H1 (cell line): ENCODE data around the gene EIF4ENIF1. TPM values are rescaled to one million over a fixed set of nuclear protein-coding genes. Genes with fewer than 3 reads are reported as not detected.
"Not testable (repeated sequence)": the region's sequence is repeated elsewhere in the genome, so short reads cannot be mapped to it uniquely, and the experiment has no call there.

Experiments
- CTCF ChIA-PET: fragments of 300-600 bp; sonication (Branson Sonifier 250); formaldehyde crosslinking; loops from one replicate; lab custom pipeline; 2021; ENCODE audit not compliant: partially characterized antibody; lab: Charles Lee
- POLR2A ChIA-PET: fragments of 300-600 bp; sonication (Branson Sonifier 250); formaldehyde crosslinking; loops from one replicate; lab custom pipeline; 2021; ENCODE audit warnings: inconsistent platforms; ENCODE audit not compliant: partially characterized antibody; lab: Charles Lee
- DNase-seq, 2 experiments: peaks; one replicate each; pipeline versions ENCODE4 v3.0.0 to v3.0.0-alpha.2; 2010 to 2022; ENCODE audit warnings: low spot score in 2 of 2, low read depth in 1 of 2, mixed read lengths in 1 of 2
- FAIRE-seq: peaks from 2 replicates; lab custom pipeline; 2011; peaks lifted over from hg19 to GRCh38; lab: Jason Lieb, UNC
- H2AFZ ChIP-seq: 2 replicates; pipeline ENCODE4 v1.8.1; 2012; ENCODE audit warnings: low read length, inconsistent platforms
- H2AK5ac ChIP-seq: 2 replicates; pipeline ENCODE4 v1.6.1; 2013; ENCODE audit warnings: low read depth, low read length
- H2BK120ac ChIP-seq: replicated peaks from 2 replicates; pipeline ENCODE3; 2013; ENCODE audit warnings: low read depth, low read length, inconsistent platforms
- H2BK12ac ChIP-seq: 2 replicates; pipeline ENCODE4 v1.6.1; 2013; ENCODE audit warnings: low read depth, low read length
- H2BK15ac ChIP-seq: 2 replicates; pipeline ENCODE4 v1.6.1; 2013; ENCODE audit warnings: low read length
- H2BK20ac ChIP-seq: 2 replicates; pipeline ENCODE4 v1.6.1; 2013; ENCODE audit warnings: low read length
- H2BK5ac ChIP-seq: 2 replicates; pipeline ENCODE4 v1.6.1; 2013; ENCODE audit warnings: low read depth, low read length
- H3K14ac ChIP-seq: 2 replicates; pipeline ENCODE4 v1.6.1; 2013; ENCODE audit warnings: inconsistent platforms; ENCODE audit not compliant: insufficient read length
- H3K18ac ChIP-seq: 2 replicates; pipeline ENCODE4 v1.6.1; 2013; ENCODE audit warnings: low read length; ENCODE audit errors: extremely low read depth
- H3K23ac ChIP-seq: 2 replicates; pipeline ENCODE4 v1.6.1; 2013; ENCODE audit warnings: inconsistent platforms; ENCODE audit not compliant: insufficient read length
- H3K23me2 ChIP-seq: 2 replicates; pipeline ENCODE4 v1.6.1; 2013; ENCODE audit warnings: low read depth, low read length
- H3K27ac ChIP-seq: 2 replicates; pipeline ENCODE4 v1.6.1; 2011; ENCODE audit warnings: low read depth, low read length, inconsistent platforms
- H3K27me3 ChIP-seq, 4 experiments: replicated peaks in 1 of 4; 1 replicate in 1 of 4; 2 replicates in 3 of 4; pipeline versions ENCODE4 v1.6.1 to v1.8.1; 2011 to 2013; ENCODE audit warnings: low read length in 3 of 4, mild to moderate bottlenecking in 3 of 4, inconsistent platforms in 2 of 4, mixed read lengths in 2 of 4, moderate library complexity in 1 of 4; ENCODE audit not compliant: control insufficient read depth in 3 of 4, insufficient read depth in 3 of 4; ENCODE audit errors: extremely low read depth in 1 of 4
- H3K36me3 ChIP-seq, 4 experiments: 2 replicates each; pipeline versions ENCODE4 v1.6.1 to v1.8.1; 2011 to 2013; ENCODE audit warnings: mild to moderate bottlenecking in 4 of 4, low read length in 3 of 4, moderate library complexity in 2 of 4, control low read depth in 1 of 4, inconsistent platforms in 1 of 4; ENCODE audit not compliant: insufficient read depth in 4 of 4, control insufficient read depth in 2 of 4
- H3K4ac ChIP-seq: replicated peaks from 2 replicates; pipeline ENCODE3; 2013; ENCODE audit warnings: low read length, low read depth, mixed read lengths, inconsistent platforms; ENCODE audit not compliant: insufficient read length
- H3K4me1 ChIP-seq, 4 experiments: replicated peaks in 1 of 4; 1 replicate in 1 of 4; 2 replicates in 3 of 4; pipeline versions ENCODE4 v1.6.1 to v1.8.1; 2011 to 2013; ENCODE audit warnings: low read length in 3 of 4, inconsistent platforms in 2 of 4, mixed read lengths in 1 of 4; ENCODE audit not compliant: insufficient read depth in 4 of 4, control insufficient read depth in 3 of 4
- H3K4me2 ChIP-seq, 2 experiments: 2 replicates each; pipeline versions ENCODE4 v1.6.1 to v1.8.1; 2011 to 2013; ENCODE audit warnings: low read depth in 2 of 2, low read length in 2 of 2, control low read depth in 1 of 2, inconsistent platforms in 1 of 2, mild to moderate bottlenecking in 1 of 2; ENCODE audit not compliant: insufficient read depth in 1 of 2
- H3K4me3 ChIP-seq, 4 experiments: fragments of 200-600, 300-600 bp in 1 of 4; sonication (generic), shearing (Covaris generic), sonication (Bioruptor Twin) in 1 of 4; 2 replicates each; pipeline versions ENCODE4 v1.5.1 to v1.8.1; 2011 to 2016; ENCODE audit warnings: low read length in 4 of 4, low read depth in 3 of 4, control low read depth in 2 of 4, inconsistent platforms in 2 of 4, mild to moderate bottlenecking in 2 of 4, mixed read lengths in 1 of 4, moderate library complexity in 1 of 4; ENCODE audit not compliant: insufficient read depth in 2 of 4; ENCODE audit errors: extremely low read depth in 1 of 4
- H3K56ac ChIP-seq: replicated peaks from 2 replicates; pipeline ENCODE3; 2013; ENCODE audit warnings: low read depth, mild to moderate bottlenecking, mixed read lengths, low read length, inconsistent platforms; ENCODE audit not compliant: insufficient read length
- H3K79me1 ChIP-seq: 2 replicates; pipeline ENCODE4 v1.6.1; 2013; ENCODE audit warnings: low read depth, low read length, control low read depth
- H3K79me2 ChIP-seq, 2 experiments: 2 replicates each; pipeline versions ENCODE4 v1.6.1 to v1.8.1; 2012 to 2013; ENCODE audit warnings: low read length in 2 of 2, mild to moderate bottlenecking in 2 of 2, inconsistent platforms in 1 of 2; ENCODE audit not compliant: insufficient read depth in 2 of 2, control insufficient read depth in 1 of 2
- H3K9ac ChIP-seq, 4 experiments: replicated peaks in 1 of 4; 1 replicate in 1 of 4; 2 replicates in 3 of 4; pipeline versions ENCODE4 v1.6.1 to v1.8.1; 2011 to 2013; ENCODE audit warnings: low read depth in 3 of 4, low read length in 3 of 4, control low read depth in 2 of 4, mild to moderate bottlenecking in 2 of 4, moderate library complexity in 2 of 4, inconsistent platforms in 1 of 4; ENCODE audit errors: extremely low read depth in 1 of 4
- H3K9me3 ChIP-seq, 2 experiments: 2 replicates each; pipeline versions ENCODE4 v1.6.1 to v1.8.1; 2012 to 2013; ENCODE audit warnings: mild to moderate bottlenecking in 2 of 2, moderate library complexity in 2 of 2, control low read depth in 1 of 2, inconsistent platforms in 1 of 2, low read depth in 1 of 2, low read length in 1 of 2, mixed read lengths in 1 of 2; ENCODE audit not compliant: insufficient read depth in 2 of 2
- H4K20me1 ChIP-seq, 2 experiments: replicated peaks in 1 of 2; 2 replicates each; pipeline versions ENCODE3 to v1.8.1; 2011 to 2013; ENCODE audit warnings: inconsistent platforms in 2 of 2, low read length in 2 of 2, mild to moderate bottlenecking in 1 of 2; ENCODE audit not compliant: insufficient read depth in 2 of 2, control insufficient read depth in 1 of 2
- H4K5ac ChIP-seq: 2 replicates; pipeline ENCODE4 v1.6.1; 2013; ENCODE audit warnings: low read length, low read depth, mixed read lengths, inconsistent platforms; ENCODE audit not compliant: insufficient read length
- H4K8ac ChIP-seq: 2 replicates; pipeline ENCODE4 v1.8.0; 2013; ENCODE audit warnings: mild to moderate bottlenecking, moderate library complexity, low read length, inconsistent platforms; ENCODE audit not compliant: insufficient read depth; ENCODE audit errors: extremely low read depth
- H4K91ac ChIP-seq: replicated peaks from 2 replicates; pipeline ENCODE3; 2013; ENCODE audit warnings: low read length, mixed read lengths, inconsistent platforms; ENCODE audit not compliant: insufficient read length
- WGBS, 2 experiments: shearing (Covaris generic) in 1 of 2; methylation state at CpG; one replicate each; pipeline versions ENCODE4 v1.1.6 to v1.1.7; 2013 to 2015; ENCODE audit warnings: low lambda C conversion rate in 2 of 2, mixed read lengths in 2 of 2, inconsistent platforms in 1 of 2, low coverage in 1 of 2, missing lambda C conversion rate in 1 of 2; ENCODE audit not compliant: insufficient replicate concordance in 2 of 2, insufficient coverage in 1 of 2, insufficient read length in 1 of 2; ENCODE audit errors: extremely low coverage in 1 of 2, missing lambda C conversion rate in 1 of 2; 5-methylcytosine and 5-hydroxymethylcytosine counted together
- polyA plus RNA-seq, 7 experiments: library from polyadenylated mRNA; depleted of rRNA in 3 of 7; stranded (reverse) in 5 of 7; unstranded in 2 of 7; fragments of >200 nt in 5 of 7; fragments of 200-250 nt in 2 of 7; gene quantifications; 1 replicate in 5 of 7; 2 replicates in 1 of 7; 4 replicates in 1 of 7; pipeline versions ENCODE4 v1.2.1 to v1.2.3, GENCODE V29; 2011 to 2013; ENCODE audit warnings: missing spikeins in 2 of 7, mixed read lengths in 2 of 7
- total RNA-seq: library from RNA; stranded (reverse); fragmentation: NEBNext Ultra II Directional; extraction: Animal tissue kit (Norgen Biotek cat#: 25700); gene quantifications from 2 replicates; pipeline ENCODE4 v1.2.1, GENCODE V29; 2021

Gene EIF4ENIF1
- total and polyA plus RNA-seq, 2 of the 8 experiments (the other 6 are each of a cell fraction or from before 2014, with no cell fraction given), result 21.9 to 23.6 TPM

DNA sequence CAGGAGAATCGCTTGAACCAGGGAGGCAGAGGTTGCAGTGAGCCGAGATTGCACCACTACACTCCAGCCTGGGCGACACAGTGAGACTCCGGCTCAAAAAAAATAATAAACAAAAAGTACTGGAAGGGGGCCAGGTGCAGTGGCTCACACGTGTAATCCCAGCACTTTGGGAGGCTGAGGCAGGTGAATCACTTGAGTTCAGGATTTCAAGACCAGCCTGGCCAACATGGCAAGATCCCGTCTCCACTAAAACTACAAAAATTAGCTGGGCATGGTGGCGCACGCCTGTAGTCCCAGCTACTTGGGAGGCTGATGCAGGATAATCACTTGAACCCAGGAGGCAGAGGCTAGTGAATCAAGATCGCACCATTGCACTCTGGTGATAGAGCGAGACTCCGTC is 3.3 kb downstream of the EIF4ENIF1 start:
- CTCF ChIA-PET, H3K4me3 ChIP-seq: not testable (repeated sequence)
- WGBS, 2 experiments, result 97% methylated on average over 11 of the region's 11 CpGs; no CpG with 5 or more reads in 1 of the 2 experiments

DNA sequence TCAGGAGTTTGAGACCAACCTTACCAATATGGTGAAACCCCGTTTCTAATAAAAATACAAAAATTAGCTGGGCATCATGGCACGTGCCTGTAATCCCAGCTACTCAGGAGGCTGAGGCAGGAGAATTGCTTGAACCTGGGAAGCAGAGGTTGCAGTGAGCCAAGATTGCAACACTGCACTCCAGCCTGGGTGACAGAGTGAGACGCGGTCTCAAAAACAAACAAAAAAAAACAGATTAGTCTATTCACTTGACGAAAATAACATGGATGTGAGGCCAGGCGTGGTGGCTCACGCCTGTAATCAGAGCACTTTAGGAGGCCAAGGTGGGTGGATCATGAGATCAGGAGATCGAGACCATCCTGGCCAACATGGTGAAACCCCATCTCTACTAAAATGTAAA is 7.2 kb downstream of the EIF4ENIF1 start:
- not testable (repeated sequence) for H3K56ac ChIP-seq, H3K14ac ChIP-seq, H2BK20ac ChIP-seq, H2BK5ac ChIP-seq, H3K4me3 ChIP-seq, H2BK15ac ChIP-seq, H3K79me1 ChIP-seq, H2AK5ac ChIP-seq, H4K91ac ChIP-seq, H3K4me2 ChIP-seq, H4K20me1 ChIP-seq, H3K4me1 ChIP-seq, DNase-seq, H3K4ac ChIP-seq, H3K27ac ChIP-seq, H3K23me2 ChIP-seq, H4K5ac ChIP-seq, H2BK12ac ChIP-seq, H3K79me2 ChIP-seq, H3K9ac ChIP-seq, H2AFZ ChIP-seq, H3K18ac ChIP-seq, H3K9me3 ChIP-seq, H4K8ac ChIP-seq, FAIRE-seq, H2BK120ac ChIP-seq, H3K23ac ChIP-seq, H3K27me3 ChIP-seq
- 92% methylated on average over 8 of the region's 8 CpGs; no CpG with 5 or more reads in 1 of the 2 experiments for WGBS, 2 experiments
- peaks cover 0 to 28% (median 7%) of the 10 kb centered on the region in 4 experiments; a peak in 6 of 8 replicates for H3K36me3 ChIP-seq
- ChIA-PET POLR2A (interaction anchor here (0.6 to 1.2 kb wide), 3 partner anchors 12 to 798 kb away, joined by 3 to 7 read pairs (median 3); no protein-coding TSS in a partner anchor), CTCF (interaction anchor here (1.2 to 1.6 kb wide), 2 partner anchors 31 to 75 kb away, joined by 3 to 6 read pairs; no protein-coding TSS in a partner anchor)

More for the DNA sequence above, 3.3 kb downstream of the EIF4ENIF1 start:
- H2BK120ac ChIP-seq, H3K4me2 ChIP-seq, H2AK5ac ChIP-seq, H3K14ac ChIP-seq, H2BK20ac ChIP-seq, H3K4ac ChIP-seq, H3K18ac ChIP-seq, FAIRE-seq, H3K23me2 ChIP-seq, H3K56ac ChIP-seq, H3K27ac ChIP-seq, H4K8ac ChIP-seq, H2BK15ac ChIP-seq, H2BK12ac ChIP-seq, H4K91ac ChIP-seq, H3K79me1 ChIP-seq, H4K5ac ChIP-seq, H3K27me3 ChIP-seq, H2BK5ac ChIP-seq, H3K9ac ChIP-seq, H2AFZ ChIP-seq, DNase-seq, H3K23ac ChIP-seq, H4K20me1 ChIP-seq, H3K9me3 ChIP-seq: not testable (repeated sequence)
- peaks cover 0 to 14% of the 10 kb centered on the region in 2 experiments; a peak in 1 of 4 replicates for H3K79me2 ChIP-seq
- H3K4me1 ChIP-seq, result peaks cover 0 to 11% (median 6%) of the 10 kb centered on the region in 4 experiments; a peak in 3 of 7 replicates
- H3K36me3 ChIP-seq, result peaks cover 0 to 25% (median 7%) of the 10 kb centered on the region in 4 experiments; a peak in 6 of 8 replicates
- POLR2A ChIA-PET, result interaction anchor here (0.7 kb wide), 2 partner anchors 119 to 412 kb away, joined by 3 read pairs; no protein-coding TSS in a partner anchor
